SK-MEL-5 (cell line): ENCODE data around the gene CFAP99. TPM values are rescaled to one million over a fixed set of nuclear protein-coding genes. Genes with fewer than 3 reads are reported as not detected.

Source experiments
- DNase-seq: peaks from one replicate; pipeline ENCODE4 v3.0.0-alpha.2; 2016; ENCODE audit warnings: low read depth, low spot score
- in situ Hi-C: cut with HindIII; loops from 2 replicates; pipeline ENCODE4 v1.10.0; 2016; ENCODE audit warnings: low sequenced_read_pairs, high pct_unique_total_duplicates, low pct_unique_long_range_greater_than_20kb
- total RNA-seq: library from RNA; depleted of rRNA; stranded (reverse); fragments of >200 nt; shearing (Covaris generic); gene quantifications from 2 replicates; pipeline ENCODE4 v1.2.3, GENCODE V29; 2014

Gene CFAP99
- total RNA-seq, 1 experiment from 2014 or later: not detected

DNA sequence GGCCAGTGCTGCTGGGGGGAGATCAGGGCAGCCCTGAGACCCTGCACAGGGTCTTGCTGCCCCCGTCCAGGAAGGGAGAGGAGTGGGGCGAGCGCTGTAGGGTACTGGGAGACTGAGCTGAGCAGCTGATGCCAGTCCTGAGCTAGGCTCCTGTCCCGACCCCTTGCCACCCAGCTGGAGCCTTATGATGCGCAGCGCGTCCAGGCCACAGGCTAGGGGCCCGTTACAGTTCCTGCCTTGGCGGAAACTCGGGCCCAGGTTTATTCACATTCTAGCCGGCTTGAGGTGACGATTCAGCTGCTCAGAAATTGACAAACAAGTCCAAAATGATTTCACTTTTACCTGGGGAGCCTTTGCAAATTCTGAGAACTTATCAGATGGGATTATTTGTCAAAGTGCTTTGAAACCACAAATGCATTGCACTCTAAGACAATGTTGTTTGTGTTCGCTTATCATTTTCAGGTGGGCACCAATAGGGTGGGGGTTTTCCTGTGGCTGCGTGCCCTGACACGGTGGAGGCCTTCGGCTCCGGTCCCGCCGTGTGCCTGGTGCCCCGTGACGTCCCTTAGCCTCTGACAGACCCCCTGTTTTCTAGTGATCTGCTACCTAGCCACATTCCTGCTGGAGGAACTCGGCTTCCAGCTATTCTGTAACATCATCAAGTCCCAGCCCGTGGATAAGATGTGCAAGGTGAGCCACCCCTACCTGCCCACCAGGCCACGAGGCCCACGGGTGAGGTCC is 18.9 kb downstream of the CFAP99 start:
- in situ Hi-C loops: no loop called here
- DNase-seq: no peak

DNA sequence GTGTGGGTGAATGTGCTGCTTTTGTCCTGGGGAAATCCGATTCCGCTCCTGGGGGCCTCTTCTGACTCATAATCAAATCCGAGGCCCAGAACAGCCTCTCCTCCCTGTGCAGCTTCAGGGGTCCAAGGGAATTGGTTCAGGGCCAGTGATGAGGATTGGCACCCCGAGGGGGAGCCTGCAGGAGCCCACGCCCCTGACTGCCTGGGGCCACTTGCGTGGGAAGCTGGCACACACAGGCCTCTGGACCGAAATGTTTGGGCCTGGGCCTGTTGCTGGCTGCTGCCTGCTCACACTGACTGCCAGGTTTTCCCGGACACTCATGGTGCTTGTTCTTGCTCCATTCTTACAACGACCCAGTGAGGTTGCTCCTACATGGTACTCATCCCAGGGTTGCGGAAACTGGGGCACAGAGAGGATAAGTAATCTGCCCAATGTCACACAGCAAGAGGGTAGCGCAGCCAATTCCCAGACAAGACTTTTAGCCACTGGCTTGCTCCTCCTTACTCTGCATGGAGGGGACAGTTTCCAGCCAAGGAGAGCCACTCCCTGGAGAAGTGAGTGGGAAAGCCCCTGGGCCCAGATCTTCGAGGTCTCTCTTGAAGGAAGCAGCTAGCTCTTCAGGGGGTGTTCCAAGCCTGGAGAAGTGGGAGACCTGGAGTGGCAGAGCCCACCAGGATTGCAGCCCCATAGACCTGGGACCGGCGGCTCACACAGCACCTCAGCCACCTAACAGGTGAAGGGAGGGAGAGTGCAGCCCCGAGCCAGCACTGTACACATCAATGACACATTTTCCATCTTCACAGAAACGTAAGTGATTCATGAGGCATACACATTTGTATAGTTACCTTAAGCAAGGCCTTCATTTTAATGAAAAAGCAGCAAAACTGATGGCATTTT is 20.3 kb downstream of the CFAP99 start:
- no peak for DNase-seq
- in situ Hi-C loops: no loop called here

DNA sequence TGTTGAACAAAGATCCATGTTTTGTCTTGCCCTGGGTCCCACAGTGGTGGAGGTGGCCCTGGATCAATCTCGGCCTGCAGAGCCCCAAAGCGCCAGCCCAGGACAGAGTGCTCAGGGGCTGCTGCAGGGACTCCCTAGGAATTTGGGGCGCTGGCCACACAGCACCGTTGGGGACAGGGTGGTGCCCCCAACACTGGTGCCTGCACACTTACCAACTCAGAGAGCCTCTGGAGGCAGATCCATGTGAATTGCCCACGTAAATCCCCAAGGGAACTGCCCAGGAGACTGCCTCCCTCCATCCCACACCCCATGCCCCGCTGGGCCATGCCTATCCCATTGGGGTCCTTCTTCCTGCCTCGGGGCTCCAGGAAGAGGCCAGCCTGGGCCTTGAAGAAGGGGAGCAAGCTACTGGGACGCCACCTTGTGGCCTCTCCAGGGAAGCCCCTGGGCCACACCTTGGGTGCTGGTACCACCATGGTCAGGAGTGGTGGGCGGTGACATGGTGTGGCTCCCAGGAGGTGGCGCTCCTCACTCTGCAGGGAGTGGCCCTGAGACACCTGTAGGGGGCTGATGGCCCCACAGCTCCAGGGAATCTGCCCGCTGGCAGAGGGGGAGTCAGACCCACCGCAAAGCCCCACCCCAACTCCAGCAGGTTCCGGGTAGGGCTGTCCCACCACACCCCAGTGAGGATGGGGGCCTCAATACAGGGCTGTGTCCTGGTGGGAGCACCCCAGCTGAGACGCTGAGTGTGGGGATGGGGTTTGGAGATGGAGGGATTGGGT is 22.8 kb downstream of the CFAP99 start:
- in situ Hi-C loops: no loop called here

DNA sequence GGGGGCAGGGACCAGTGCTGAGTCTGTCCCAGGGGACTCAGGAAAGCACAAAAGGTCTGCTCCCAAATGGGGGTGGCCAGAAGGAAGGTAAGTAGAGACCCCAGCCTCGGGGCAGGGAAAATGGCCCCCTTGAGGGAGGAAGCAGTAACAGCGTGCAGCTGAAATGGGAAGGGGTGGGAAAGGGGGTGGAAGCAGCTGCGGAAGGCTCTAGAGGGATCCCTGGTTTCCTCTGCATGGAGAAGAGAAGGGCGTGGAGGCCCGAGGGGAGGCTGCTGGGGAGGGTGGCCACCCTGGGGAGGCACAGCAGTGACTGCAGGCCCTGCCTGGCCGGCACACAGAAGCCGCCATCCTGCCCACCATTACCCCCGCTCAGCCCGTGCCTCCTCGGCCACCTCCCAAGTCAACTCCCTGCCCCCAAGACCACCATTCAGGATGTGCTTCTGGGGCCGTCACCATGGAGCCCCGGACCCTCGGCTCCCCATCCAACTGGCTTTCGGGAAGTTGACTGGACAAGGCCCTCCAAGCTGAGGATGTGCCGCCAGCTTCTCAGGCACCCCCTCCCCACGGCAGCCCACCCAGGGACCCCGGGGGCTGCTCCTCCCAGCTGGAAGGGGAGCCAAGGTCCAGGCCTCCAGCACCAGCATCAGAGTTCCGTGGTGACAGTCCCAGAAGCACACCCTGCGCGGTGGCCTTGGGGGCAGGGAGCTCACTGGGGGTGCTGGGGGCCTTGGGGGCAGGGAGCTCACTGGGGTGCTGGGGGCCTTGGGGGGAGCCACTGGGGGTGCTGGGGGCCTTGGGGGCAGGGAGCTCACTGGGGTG is 23.6 kb downstream of the CFAP99 start:
- in situ Hi-C loops: no loop called here
- DNase-seq: no peak

More for the DNA sequence above, 22.8 kb downstream of the CFAP99 start:
- DNase-seq: peak; percentile 84

DNA sequence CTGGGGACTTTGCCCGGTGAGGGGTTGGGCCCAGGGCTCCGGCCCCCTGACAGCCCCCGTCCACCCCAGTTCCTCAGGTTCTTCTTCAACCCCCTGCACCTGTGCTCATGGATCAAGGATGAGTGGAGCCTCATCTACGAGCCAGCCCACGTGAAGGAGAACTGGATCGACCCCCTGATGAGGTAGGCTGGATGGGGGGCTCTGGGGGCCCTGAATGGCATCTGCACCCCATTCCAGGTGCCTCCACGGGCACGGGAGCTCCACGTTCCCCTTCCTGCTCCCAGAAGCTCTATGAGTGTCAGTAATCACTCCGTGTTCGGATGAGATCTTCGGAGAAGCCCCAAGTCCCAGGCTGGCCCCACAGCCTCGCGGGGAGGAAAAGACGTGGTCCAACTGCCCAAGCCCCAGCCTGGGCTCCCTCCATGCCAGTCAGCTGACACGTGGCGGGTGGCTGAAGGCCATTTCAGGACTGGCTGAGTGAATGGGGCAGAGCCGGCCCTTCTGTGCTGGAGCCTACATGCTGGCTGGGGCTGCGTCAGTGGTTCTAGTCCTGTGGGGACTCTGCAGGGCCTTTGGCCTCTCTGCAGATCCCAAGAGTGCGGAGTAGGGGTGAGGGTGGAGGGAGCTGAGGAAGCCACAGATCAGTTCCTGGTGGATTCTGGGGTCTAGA is 24.4 kb downstream of the CFAP99 start:
- in situ Hi-C loops: no loop called here

DNA sequence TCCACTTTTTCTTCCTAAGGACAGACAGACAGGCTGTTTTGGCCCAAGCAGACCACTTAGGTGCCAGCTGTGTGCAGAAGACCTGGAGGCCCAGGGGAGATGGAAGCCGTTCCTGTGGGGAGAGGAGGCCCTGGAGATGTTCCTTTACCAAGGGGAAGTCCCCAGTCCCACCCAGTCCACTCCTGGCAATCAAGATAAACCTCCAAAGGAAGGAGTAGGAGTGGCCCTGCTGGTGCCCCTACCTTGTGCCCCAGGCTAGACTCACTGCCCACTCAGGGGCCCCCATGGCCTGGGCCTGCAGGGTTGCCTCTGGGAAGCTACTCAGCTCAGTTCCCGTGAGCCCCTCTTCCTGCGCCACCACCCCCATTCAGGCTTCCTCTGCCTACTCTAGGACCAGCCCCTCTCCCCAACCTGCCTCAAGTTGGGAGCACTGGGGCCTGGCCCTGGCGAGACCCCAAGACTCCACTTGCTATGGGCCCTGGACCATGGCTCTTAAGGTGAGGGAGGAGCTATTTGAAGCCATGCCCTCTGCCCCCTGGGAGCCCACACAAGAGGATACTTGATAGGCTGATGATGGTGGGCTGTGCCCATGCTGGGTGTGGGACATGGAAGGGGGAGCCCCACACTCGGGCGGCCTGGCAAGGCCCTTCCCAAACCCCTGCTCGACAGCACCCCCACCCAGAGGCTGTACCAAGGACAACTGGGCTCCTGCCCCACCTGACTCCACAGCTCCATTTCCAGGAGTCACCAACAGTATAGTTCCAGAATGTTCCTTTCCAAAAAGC is 25.4 kb downstream of the CFAP99 start:
- in situ Hi-C loops: no loop called here
- no peak for DNase-seq

More for the DNA sequence above, 24.4 kb downstream of the CFAP99 start:
- DNase-seq: no peak

DNA sequence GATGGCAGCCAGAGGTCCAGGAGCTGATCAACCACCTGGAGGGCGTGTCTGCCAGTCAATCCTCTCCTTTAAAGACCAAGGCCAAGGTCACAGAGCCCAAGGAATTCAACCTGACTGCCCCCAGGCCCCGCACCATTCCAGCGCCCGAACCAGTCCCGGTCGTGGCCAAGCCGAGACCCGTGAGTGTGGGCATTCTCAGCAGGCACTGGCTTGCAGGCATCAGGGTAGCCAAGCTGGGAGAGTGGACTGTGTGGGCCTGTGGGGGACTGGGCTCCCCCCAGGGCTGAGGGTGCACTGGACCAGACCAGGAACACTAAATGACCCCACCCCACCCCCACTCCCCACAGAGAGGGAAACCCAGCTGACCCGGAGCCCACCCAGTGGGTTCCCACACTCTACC is 26.4 kb downstream of the CFAP99 start:
- in situ Hi-C loops: no loop called here

DNA sequence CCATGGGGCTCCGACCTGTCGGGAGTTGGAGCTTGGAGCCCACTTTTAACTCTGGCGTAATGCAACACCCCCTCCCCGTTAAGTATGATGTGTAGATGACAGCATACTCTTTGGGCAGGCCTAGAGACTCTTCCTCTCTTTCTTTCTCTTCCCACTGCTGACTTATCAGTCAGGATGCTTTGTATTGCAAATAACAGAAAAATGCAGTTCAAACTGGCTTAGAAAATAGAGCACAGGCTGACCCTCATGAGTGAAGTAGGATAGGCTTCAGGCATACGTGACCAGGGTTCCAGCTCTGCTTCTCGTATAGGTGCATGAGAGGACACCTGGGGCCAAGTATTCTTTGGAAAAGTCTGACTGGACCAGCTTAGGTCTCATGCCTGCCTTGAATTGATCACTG is 26.8 kb downstream of the CFAP99 start:
- in situ Hi-C loops: no loop called here

More for the DNA sequence above, 26.4 kb downstream of the CFAP99 start:
- DNase-seq: no peak

DNA sequence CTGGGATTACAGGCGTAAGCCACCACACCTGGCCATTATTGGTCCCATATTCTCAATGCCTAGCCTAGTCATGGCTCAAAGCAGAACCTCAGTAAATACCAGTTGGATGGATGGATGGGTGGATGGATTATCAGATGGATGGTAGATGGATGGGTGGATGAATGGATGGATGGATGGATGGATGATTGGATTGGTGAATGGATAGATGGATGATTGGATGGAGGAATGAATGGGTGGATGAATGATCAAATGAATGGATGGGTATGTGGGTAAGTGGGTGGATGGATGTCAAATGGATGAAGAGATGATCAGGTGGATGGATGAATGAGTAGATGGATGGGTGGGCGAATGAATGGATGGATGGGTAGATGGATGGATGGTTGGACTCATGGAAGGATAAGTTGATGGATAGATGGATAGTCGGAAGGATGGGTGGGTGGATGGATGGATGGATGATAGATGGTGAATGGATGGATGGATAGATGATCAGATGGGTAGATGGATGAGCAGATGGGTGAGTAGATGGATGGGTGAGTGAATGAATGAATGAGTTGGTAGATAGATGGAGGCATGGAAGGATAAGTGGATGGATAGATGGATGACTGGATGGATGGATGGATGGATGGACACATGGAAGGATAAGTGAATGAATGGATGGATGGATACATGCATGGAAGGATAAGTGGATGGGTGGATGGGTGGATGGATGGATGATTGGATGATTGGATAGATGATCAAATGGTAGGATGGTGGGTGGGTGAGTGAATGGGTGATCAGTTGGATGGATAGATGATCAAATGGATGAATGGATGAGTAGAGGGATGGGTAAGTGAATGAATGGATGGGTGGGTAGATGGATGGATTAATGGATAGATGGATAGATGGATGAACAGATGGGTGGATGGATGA is 28.2 kb downstream of the CFAP99 start:
- DNase-seq: no peak
- in situ Hi-C loops: no loop called here

More for the DNA sequence above, 26.8 kb downstream of the CFAP99 start:
- no peak for DNase-seq

DNA sequence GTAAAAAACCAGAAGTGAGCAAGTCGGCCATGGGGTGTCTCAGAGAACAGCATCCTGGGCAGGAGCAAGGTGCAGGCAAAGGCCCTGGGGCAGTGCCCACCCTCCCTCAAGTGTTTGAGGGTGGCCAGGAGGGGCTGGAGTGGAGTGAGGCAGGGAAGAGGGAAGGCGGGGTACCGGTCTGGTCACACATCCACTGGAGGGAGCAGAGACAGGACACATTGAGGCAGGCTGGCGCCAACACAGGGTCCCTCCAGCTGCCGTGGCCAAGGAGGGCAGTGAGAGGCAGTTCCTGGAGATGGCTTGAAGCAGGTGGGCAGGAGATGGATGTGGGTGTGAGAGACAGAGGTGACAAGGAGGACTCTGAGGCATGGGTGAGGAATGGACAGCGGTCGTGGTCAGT is 29.8 kb downstream of the CFAP99 start:
- no peak for DNase-seq
- in situ Hi-C loops: no loop called here

DNA sequence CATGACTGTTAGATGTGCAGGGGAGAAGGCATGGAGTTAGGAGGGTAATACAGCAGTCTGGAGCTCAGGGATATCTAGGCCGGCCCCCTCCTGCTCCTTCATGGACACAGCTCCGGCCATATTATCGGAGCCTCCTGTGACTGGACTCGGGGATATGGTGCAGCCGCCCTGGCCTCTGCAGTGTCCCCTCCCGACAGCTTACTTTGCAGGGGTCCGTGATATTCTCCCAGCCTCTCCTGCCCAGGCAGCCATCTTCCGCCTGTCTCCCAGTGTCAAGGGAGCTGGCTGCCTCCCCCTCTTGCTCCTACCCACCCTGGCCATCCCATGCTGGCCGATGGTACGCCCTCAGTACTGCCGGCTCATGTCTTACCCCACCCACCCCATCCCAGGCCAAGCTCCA is 30.3 kb downstream of the CFAP99 start:
- no peak for DNase-seq
- in situ Hi-C loops: no loop called here

DNA sequence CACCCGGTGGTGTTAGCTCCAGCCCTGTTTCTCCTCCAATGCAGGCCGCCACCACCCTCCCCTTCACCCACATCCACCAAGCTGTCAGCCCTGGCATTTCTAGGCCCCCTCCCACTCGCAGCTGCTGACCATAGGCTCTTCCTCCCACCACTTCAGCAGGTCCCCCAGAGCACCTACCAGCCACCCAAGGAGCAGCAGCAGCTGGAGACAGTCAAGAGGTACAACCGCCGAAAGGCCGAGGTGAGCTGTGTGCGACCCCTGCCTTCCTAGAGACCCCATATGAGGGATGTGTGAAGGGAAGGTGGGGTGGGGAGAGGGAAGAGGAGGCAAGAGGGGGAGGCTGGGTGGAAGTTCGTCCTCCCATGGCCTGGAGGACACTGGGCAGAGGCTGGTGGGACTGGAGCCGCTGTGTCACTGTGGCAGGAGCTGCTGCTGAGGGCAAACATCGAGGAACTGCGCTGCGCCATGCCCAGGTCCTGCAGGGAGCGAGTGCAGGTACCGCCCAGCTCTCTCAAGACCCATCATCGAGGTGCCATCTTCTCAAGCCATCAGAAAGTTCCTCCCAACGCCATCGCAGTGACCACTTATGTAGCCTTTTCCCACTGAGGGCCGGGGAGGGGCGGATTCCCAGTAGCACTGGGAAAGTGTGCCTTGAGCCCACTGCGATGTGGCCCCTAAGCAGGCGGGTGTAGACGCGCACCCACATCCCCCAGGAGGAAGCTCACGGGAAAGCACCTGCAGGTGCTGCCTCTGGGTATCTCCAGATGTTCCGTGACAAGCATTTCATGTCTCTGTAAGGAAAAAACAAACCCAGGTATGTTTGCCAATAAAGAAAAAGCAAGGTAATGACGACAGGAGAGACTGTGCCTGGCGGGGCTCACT is 31.0 kb downstream of the CFAP99 start:
- no peak for DNase-seq
- in situ Hi-C loops: no loop called here

DNA sequence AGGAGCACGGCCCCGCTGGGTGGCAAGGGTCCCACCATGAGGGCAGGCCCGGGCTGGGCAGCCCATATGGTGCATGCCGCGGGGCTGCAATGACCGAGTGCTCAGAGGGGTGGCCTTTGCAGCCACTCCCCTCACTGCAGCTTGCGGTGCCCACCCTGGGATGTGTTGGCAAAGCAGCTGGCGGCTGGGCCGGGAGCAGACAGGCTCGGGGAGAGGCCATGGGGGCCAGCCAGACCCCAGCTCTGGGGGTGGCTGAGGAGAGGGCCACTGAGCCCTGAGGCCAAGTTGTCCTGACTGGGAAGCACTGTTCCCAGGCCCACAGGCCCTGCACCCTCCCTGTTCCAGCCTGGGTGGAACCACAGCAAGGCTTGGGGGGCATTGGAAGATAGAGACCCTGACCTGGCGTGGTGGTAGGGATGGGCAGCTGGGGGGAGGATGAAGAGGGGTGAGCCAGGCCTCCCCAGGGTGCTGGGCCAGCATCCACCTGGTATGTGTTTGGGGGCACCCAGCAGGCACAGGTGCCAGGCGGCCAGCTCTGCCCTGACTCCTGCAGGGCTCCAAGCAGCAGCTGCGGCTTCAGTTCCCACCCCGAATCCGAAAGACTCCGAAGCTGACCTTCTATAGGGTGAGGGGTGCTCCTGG is 31.8 kb downstream of the CFAP99 start:
- DNase-seq: no peak
- in situ Hi-C loops: no loop called here

DNA sequence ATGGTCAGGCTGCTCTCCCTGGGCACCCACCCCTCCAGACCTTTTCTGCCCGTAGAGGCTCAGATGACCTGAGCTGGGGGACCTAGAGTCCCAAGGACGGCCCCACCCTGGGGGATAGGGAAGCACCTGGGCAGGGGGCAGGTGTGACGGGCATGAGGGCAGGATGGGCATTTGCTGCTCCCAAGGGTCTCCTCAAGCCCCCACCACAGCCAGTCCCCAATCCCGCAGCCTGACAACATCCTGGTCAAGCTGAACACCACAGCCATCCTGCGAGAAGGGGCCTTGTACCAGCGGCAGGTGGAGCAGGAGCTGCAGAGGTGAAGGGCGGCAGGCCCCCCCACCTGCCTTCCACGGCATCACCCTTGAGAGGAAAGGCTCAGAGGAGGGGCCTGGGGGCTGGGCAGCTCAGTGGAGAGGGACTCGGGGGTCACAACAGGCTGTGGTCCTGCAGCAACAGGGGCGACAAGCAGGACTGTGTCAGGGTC is 32.3 kb downstream of the CFAP99 start:
- in situ Hi-C loops: no loop called here
- DNase-seq: no peak
